Measurements from ENCODE around the gene KLK15.

Gene KLK15

DNA sequence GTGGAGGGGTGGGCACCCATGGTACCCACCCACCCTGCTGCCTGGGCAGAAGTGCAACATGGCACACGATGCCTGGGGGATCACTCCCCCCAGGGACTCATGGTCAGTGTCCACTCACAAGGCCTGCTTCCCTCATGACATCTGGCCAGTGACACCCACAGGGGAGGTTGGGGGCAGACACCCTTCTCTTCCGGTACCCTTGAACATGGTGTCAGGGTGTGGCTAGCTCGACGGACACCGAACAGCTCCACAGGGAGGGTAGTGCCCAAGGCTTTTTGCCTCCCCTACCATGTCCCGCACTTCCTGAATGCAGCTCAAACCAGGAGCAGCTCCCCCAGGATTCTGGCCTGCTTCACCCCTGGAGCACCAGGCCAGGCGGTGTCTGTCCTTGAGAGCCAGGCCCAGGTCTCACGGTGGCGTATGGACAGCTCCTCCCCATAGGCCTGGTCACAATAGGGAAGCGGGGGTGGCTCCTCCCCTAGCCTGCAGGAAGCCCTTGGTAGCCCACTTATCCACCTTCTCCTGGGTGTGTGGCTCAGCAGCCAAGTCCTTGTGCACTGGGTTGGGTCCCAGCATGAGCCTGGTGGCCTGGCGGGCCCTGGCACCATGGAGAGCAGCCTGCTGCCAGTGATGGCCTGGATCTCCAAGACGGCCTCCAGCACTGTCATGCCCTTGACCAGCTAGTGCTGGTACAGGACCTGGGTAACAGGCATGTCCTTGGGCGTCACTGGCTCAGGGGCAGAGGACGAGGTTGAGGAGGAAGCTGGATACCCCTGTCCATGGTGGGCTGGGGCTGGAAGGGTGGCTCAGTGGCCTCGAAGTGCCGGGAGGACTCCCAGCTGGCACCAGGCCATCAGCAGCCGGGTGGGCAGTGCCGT is 35.4 kb downstream of the KLK15 start:
- H3K9ac ChIP-seq (ENCODE audit: low read length in 5 of 5): no peak overlapping the region
- no peak overlapping the region for H3K27ac ChIP-seq (ENCODE audit: low read depth, low read length)
- no peaks in the 10 kb centered on the region for H3K9me3 ChIP-seq (ENCODE audit: control insufficient read depth in 5 of 5, low read length in 5 of 5)
- H3K36me3 ChIP-seq (ENCODE audit: control insufficient read depth in 5 of 5, insufficient read depth in 5 of 5, low read length in 5 of 5): peaks cover 0 to 60% (median 34%) of the 10 kb centered on the region in 5 donors
- H3K4me3 ChIP-seq (ENCODE audit: low read depth in 1 of 5, low read length in 5 of 5): no peak overlapping the region
- peaks cover 0 to 6% (median 4%) of the 10 kb centered on the region in 5 donors for H3K4me1 ChIP-seq (ENCODE audit: control insufficient read depth in 5 of 5, insufficient read depth in 5 of 5, low read length in 5 of 5)
- H3K27me3 ChIP-seq (ENCODE audit: control insufficient read depth in 5 of 5, insufficient read depth in 4 of 5, low read length in 5 of 5): peaks cover 0 to 7% (median 0%) of the 10 kb centered on the region in 5 donors

DNA sequence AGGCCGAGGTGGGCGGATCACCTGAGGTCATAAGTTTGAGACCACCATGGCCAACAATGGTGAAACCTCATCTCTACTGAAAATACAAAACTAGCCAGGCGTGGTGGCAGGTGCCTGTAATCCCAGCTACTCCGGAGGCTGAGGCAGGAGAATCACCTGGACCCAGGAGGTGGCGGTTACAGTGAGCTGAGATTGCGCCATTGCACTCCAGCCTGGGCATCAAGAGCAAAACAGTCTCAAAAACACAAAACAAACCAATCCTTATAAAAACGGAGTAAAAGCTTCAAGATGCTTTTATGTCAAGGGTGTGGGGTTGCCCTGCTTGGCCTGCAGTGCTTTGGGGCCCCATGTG is 36.0 kb downstream of the KLK15 start:
- no peaks in the 10 kb centered on the region for H3K4me1 ChIP-seq (ENCODE audit: control insufficient read depth in 5 of 5, insufficient read depth in 5 of 5, low read length in 5 of 5)
- no peak overlapping the region for H3K27ac ChIP-seq (ENCODE audit: low read depth, low read length)
- peaks cover 0 to 9% (median 3%) of the 10 kb centered on the region in 5 donors for H3K27me3 ChIP-seq (ENCODE audit: control insufficient read depth in 5 of 5, insufficient read depth in 4 of 5, low read length in 5 of 5)
- no peak overlapping the region for H3K4me3 ChIP-seq (ENCODE audit: low read depth in 1 of 5, low read length in 5 of 5)
- no peaks in the 10 kb centered on the region for H3K9me3 ChIP-seq (ENCODE audit: control insufficient read depth in 5 of 5, low read length in 5 of 5)
- H3K36me3 ChIP-seq (ENCODE audit: control insufficient read depth in 5 of 5, insufficient read depth in 5 of 5, low read length in 5 of 5): peaks cover 0 to 60% (median 34%) of the 10 kb centered on the region in 5 donors
- no peak overlapping the region for H3K9ac ChIP-seq (ENCODE audit: low read length in 5 of 5)

DNA sequence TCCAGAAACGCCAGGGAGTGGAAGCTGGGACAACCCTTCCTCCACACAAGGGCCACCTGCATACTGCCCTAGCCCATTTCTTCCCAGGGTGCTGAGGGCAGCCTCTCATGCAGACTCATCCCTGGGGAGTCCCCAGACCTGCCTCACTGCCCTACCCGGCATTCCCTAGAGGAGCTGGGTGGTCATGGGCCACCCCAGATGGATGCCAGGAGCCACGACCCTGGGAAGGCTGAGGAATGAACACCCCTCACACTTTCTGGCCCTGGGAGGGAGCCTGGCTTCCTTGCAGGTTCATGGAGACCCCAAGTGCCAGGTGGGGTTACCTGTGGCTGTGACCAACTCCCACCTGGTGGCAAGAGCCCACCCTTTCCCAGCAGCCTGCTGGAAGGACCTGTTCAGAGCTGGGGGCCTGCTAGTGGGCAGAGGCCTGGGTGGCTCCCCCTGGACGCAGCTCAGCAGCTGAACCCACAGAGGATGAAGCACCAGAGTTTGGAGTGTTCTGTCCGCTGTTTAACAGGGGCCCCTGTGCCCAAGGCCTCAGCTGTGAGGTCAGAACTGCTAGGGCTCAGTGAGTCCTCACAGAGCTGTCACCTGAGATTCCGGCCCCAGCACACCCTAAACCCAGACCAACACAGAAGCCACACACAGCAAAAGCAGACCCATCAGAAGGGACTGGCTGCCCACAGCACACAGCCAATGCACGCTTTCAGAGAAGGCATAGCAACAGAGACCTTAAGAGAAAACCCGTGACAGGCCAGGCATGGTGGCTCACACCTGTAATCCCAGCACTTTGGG is 36.5 kb downstream of the KLK15 start:
- Histone ChIP-seq H3K36me3 (ENCODE audit: control insufficient read depth in 5 of 5, insufficient read depth in 5 of 5, low read length in 5 of 5) (peaks cover 0 to 56% (median 34%) of the 10 kb centered on the region in 5 donors), H3K4me3 (ENCODE audit: low read depth in 1 of 5, low read length in 5 of 5) (no peak overlapping the region), H3K9ac (ENCODE audit: low read length in 5 of 5) (no peak overlapping the region), H3K27ac (ENCODE audit: low read depth, low read length) (no peak overlapping the region), H3K27me3 (ENCODE audit: control insufficient read depth in 5 of 5, insufficient read depth in 4 of 5, low read length in 5 of 5) (peaks cover 0 to 11% (median 4%) of the 10 kb centered on the region in 5 donors), H3K9me3 (ENCODE audit: control insufficient read depth in 5 of 5, low read length in 5 of 5) (no peaks in the 10 kb centered on the region), H3K4me1 (ENCODE audit: control insufficient read depth in 5 of 5, insufficient read depth in 5 of 5, low read length in 5 of 5) (no peaks in the 10 kb centered on the region)

DNA sequence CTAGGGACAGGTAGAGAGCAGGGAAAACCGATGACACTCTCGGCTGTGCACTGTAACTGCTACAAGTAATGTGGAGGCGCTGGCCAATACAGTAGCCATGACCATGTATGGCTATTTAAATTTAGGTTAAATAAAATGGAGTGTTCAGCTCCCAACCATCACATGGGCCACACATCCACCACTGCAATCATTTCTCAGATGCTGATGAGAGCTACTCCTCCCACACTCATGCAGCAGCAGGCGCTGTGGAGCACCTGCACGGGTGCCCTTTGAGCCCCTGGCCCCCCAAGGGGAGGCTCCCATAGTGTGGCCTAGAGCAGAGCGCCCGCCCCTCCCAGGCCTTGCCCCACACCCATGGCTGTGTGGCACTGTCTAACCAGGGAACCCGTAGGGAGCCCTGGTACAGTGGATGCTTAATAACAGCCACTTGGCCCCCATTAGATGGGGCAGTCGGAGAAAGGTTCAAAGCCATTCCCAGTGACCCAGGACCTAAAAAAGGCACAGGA is 37.2 kb downstream of the KLK15 start:
- Histone ChIP-seq H3K9me3 (ENCODE audit: control insufficient read depth in 5 of 5, low read length in 5 of 5) (no peaks in the 10 kb centered on the region), H3K27me3 (ENCODE audit: control insufficient read depth in 5 of 5, insufficient read depth in 4 of 5, low read length in 5 of 5) (peaks cover 0 to 11% (median 7%) of the 10 kb centered on the region in 5 donors), H3K4me3 (ENCODE audit: low read depth in 1 of 5, low read length in 5 of 5) (no peak overlapping the region), H3K27ac (ENCODE audit: low read depth, low read length) (no peak overlapping the region), H3K4me1 (ENCODE audit: control insufficient read depth in 5 of 5, insufficient read depth in 5 of 5, low read length in 5 of 5) (no peaks in the 10 kb centered on the region), H3K9ac (ENCODE audit: low read length in 5 of 5) (no peak overlapping the region), H3K36me3 (ENCODE audit: control insufficient read depth in 5 of 5, insufficient read depth in 5 of 5, low read length in 5 of 5) (peaks cover 0 to 53% (median 34%) of the 10 kb centered on the region in 5 donors)

DNA sequence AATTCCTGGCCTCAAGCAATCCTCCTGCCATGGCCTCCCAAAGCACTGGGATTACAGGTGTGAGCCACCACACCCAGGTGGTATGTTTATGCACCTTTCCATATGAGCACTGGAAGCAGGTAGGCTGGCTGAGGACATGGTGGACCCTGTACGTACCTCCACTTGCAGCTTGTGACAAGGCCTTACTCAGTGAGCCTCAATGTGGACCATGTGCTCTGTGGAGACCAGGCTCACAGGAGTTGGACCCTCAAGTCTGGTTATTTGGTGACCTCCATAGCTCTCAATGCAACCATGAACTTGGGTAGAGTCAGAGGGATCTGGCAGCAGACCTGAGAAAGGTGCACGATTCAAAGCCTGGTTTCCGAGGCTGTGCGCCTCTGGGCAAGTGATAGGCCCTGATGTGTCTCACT is 37.7 kb downstream of the KLK15 start:
- H3K27ac ChIP-seq (ENCODE audit: low read depth, low read length): no peak overlapping the region
- no peak overlapping the region for H3K9ac ChIP-seq (ENCODE audit: low read length in 5 of 5)
- peaks cover 0 to 48% (median 30%) of the 10 kb centered on the region in 5 donors for H3K36me3 ChIP-seq (ENCODE audit: control insufficient read depth in 5 of 5, insufficient read depth in 5 of 5, low read length in 5 of 5)
- no peaks in the 10 kb centered on the region for H3K4me1 ChIP-seq (ENCODE audit: control insufficient read depth in 5 of 5, insufficient read depth in 5 of 5, low read length in 5 of 5)
- no peak overlapping the region for H3K4me3 ChIP-seq (ENCODE audit: low read depth in 1 of 5, low read length in 5 of 5)
- H3K9me3 ChIP-seq (ENCODE audit: control insufficient read depth in 5 of 5, low read length in 5 of 5): no peaks in the 10 kb centered on the region
- peaks cover 0 to 11% (median 7%) of the 10 kb centered on the region in 5 donors for H3K27me3 ChIP-seq (ENCODE audit: control insufficient read depth in 5 of 5, insufficient read depth in 4 of 5, low read length in 5 of 5)

DNA sequence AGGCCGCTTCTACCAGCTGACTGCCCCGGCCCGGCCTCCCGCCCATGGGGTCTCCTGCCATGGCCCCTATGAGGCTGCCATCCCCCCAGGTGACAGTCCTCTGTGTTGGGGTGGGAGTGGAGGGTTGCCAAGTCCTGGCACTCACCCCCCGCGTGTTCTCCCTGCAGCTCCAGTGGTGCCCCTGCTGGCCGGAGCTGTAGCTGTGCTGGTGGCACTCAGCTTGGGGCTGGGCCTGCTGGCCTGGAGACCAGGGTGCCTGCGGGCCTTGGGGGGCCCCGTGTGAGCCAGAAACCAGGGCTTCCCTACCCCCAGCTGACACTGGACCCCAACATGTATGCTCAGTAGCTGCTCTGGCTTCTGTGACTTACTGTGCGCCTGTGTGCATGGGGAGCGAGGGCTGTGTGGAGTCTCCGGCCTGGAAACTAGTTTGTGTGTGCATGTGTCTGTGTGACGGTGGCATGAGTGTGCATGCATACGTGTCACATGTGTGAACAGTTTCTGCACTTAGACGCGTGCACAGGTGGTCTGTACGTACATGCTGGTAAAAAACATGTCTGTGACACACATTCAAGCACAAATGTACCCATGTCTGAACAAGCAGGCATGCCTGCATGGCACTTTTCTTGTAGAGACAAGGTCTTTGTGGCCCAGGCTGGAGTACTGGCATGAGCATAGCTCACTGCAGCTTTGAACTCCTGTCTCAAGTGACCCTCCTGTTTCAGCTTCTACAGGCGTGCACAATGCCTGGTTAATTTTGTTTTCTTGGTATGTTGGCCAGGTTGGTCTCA is 38.3 kb downstream of the KLK15 start:
- H3K9me3 ChIP-seq (ENCODE audit: control insufficient read depth in 5 of 5, low read length in 5 of 5): no peaks in the 10 kb centered on the region
- H3K27ac ChIP-seq (ENCODE audit: low read depth, low read length): no peak overlapping the region
- no peaks in the 10 kb centered on the region for H3K4me1 ChIP-seq (ENCODE audit: control insufficient read depth in 5 of 5, insufficient read depth in 5 of 5, low read length in 5 of 5)
- H3K27me3 ChIP-seq (ENCODE audit: control insufficient read depth in 5 of 5, insufficient read depth in 4 of 5, low read length in 5 of 5): peaks cover 0 to 11% (median 7%) of the 10 kb centered on the region in 5 donors
- H3K9ac ChIP-seq (ENCODE audit: low read length in 5 of 5): no peak overlapping the region
- peaks cover 0 to 45% (median 30%) of the 10 kb centered on the region in 5 donors for H3K36me3 ChIP-seq (ENCODE audit: control insufficient read depth in 5 of 5, insufficient read depth in 5 of 5, low read length in 5 of 5)
- no peak overlapping the region for H3K4me3 ChIP-seq (ENCODE audit: low read depth in 1 of 5, low read length in 5 of 5)

DNA sequence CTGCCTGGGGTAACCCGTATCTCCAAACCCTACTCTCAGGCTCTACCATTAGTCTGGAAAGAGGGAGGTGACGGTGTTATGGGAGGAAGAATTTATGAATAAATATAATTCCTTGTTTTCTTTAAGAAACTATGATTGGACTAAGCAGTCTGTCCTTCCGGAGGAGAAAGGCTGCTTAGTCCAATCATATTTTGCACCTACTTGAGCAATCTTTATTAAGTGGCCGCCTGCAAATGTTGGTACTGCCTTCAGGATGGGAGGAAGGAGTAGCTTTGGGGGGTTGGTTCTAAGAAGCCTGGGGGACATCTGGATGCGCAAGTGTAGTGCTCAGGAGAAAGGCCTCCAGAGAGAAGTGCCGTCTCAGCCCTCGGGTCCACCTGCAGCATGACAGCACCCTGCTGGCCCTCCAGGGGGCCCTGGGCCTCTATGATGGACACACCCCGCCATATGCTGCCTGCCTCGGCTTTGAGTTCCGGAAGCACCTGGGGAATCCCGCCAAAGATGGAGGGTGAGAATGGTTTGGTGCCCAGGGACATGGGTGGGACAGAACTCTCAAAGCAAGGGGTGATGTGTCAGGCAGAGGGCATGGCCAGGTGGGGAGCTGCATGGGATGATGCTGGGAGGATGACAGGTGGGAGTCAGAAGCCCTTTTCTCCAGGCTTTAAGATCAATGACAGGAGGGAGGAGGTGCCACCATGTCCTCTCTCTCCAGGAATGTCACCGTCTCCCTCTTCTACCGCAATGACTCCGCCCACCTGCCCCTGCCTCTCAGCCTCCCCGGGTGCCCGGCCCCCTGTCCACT is 39.1 kb downstream of the KLK15 start:
- no peaks in the 10 kb centered on the region for H3K4me1 ChIP-seq (ENCODE audit: control insufficient read depth in 5 of 5, insufficient read depth in 5 of 5, low read length in 5 of 5)
- H3K4me3 ChIP-seq (ENCODE audit: low read depth in 1 of 5, low read length in 5 of 5): no peak overlapping the region
- H3K27ac ChIP-seq (ENCODE audit: low read depth, low read length): no peak overlapping the region
- no peaks in the 10 kb centered on the region for H3K9me3 ChIP-seq (ENCODE audit: control insufficient read depth in 5 of 5, low read length in 5 of 5)
- H3K36me3 ChIP-seq (ENCODE audit: control insufficient read depth in 5 of 5, insufficient read depth in 5 of 5, low read length in 5 of 5): peaks cover 0 to 39% (median 23%) of the 10 kb centered on the region in 5 donors
- peaks cover 0 to 11% (median 7%) of the 10 kb centered on the region in 5 donors for H3K27me3 ChIP-seq (ENCODE audit: control insufficient read depth in 5 of 5, insufficient read depth in 4 of 5, low read length in 5 of 5)
- no peak overlapping the region for H3K9ac ChIP-seq (ENCODE audit: low read length in 5 of 5)

DNA sequence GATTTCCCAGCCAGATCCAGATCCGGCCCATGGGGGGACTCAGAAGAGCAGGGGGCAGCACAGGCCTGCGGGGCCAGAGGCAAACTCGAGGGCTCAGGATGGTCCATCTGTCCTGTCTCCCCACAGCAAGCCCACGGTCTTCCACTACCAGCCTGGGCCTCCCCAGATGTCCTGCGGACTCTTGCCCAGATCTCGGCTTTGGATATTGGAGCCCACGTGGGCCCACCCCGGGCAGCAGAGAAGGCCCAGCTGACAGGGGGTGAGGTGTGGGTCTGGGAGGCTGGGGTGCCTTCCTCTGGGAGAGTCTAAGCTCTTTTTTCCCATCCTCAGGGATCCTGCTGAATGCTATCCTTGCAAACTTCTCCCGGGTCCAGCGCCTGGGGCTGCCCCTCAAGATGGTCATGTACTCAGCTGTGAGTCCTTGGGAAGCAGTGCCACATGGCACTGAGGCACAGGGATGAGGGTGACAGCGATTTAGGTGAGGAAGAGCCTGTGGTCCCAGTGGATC is 39.8 kb downstream of the KLK15 start:
- H3K9ac ChIP-seq (ENCODE audit: low read length in 5 of 5): no peak overlapping the region
- H3K9me3 ChIP-seq (ENCODE audit: control insufficient read depth in 5 of 5, low read length in 5 of 5): no peaks in the 10 kb centered on the region
- no peak overlapping the region for H3K27ac ChIP-seq (ENCODE audit: low read depth, low read length)
- no peaks in the 10 kb centered on the region for H3K4me1 ChIP-seq (ENCODE audit: control insufficient read depth in 5 of 5, insufficient read depth in 5 of 5, low read length in 5 of 5)
- H3K36me3 ChIP-seq (ENCODE audit: control insufficient read depth in 5 of 5, insufficient read depth in 5 of 5, low read length in 5 of 5): peaks cover 0 to 32% (median 19%) of the 10 kb centered on the region in 5 donors
- peaks cover 0 to 11% (median 7%) of the 10 kb centered on the region in 5 donors for H3K27me3 ChIP-seq (ENCODE audit: control insufficient read depth in 5 of 5, insufficient read depth in 4 of 5, low read length in 5 of 5)
- no peak overlapping the region for H3K4me3 ChIP-seq (ENCODE audit: low read depth in 1 of 5, low read length in 5 of 5)
